Endothelial cell of umbilical vein (primary cell): ENCODE results near the gene TSHB.

ENCODE experiments used
- CTCF ChIP-seq, 2 donors: IDR thresholded peaks; 1 replicate in 1 of 2; 2 replicates in 1 of 2; pipeline ENCODE4 v1.5.1; 2011; ENCODE audit warnings: low read length in 2 of 2, mild to moderate bottlenecking in 2 of 2, moderate library complexity in 2 of 2, control low read depth in 1 of 2, inconsistent platforms in 1 of 2, low read depth in 1 of 2; ENCODE audit not compliant: insufficient read depth in 1 of 2; ENCODE audit errors: extremely low read depth in 1 of 2
- FOS ChIP-seq: IDR thresholded peaks from 2 replicates; pipeline ENCODE4 v1.6.1; 2011; ENCODE audit warnings: mild to moderate bottlenecking, low read length, moderate library complexity, borderline replicate concordance; ENCODE audit not compliant: insufficient read depth
- POLR2A ChIP-seq: IDR thresholded peaks from 2 replicates; pipeline ENCODE4 v1.6.1; 2012; ENCODE audit warnings: low read depth, mild to moderate bottlenecking, control low read depth, low read length
- TF ChIP-seq, protein P1 (sequence below): IDR thresholded peaks from 2 replicates; pipeline ENCODE4 v1.6.1; 2011; ENCODE audit not compliant: insufficient read depth, insufficient read length

- TF ChIP-seq POLR2A (no peak), CTCF (IDR thresholded peaks at IDR 0.05; ENCODE audit: extremely low read depth in 1 of 2, insufficient read depth in 1 of 2, low read depth in 1 of 2, low read length in 2 of 2) (no peak), FOS (no peak)
- TF ChIP-seq, protein P1, sequence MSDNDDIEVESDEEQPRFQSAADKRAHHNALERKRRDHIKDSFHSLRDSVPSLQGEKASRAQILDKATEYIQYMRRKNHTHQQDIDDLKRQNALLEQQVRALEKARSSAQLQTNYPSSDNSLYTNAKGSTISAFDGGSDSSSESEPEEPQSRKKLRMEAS = no peak
Observed at GRCh38 chr1:115040501-115040900, 10.9 kb downstream of the TSHB start.
